Astrocyte (in vitro differentiated cells and primary cell): ENCODE results near the gene KLK13. TPM values are rescaled to one million over a fixed set of nuclear protein-coding genes. Genes with fewer than 3 reads are reported as not detected.

Experiments
- DNase-seq: peaks from one replicate; pipeline ENCODE4 v3.0.0-alpha.2; 2010; ENCODE audit warnings: low read depth
- FAIRE-seq: peaks from 2 replicates; lab custom pipeline; 2011; peaks lifted over from hg19 to GRCh38; lab: Jason Lieb, UNC
- H2AFZ ChIP-seq: 2 replicates; pipeline ENCODE4 v1.6.0; 2012; ENCODE audit warnings: low read depth, low read length, inconsistent platforms
- H3K27ac ChIP-seq: 2 replicates; pipeline ENCODE4 v1.5.1; 2011; ENCODE audit warnings: low read depth, low read length, inconsistent platforms
- H3K27me3 ChIP-seq: 2 replicates; pipeline ENCODE4 v1.6.0; 2011; ENCODE audit warnings: low read length, inconsistent platforms; ENCODE audit not compliant: insufficient read depth
- H3K36me3 ChIP-seq: 2 replicates; pipeline ENCODE4 v1.5.1; 2011; ENCODE audit warnings: low read length, inconsistent platforms; ENCODE audit not compliant: insufficient read depth
- H3K4me1 ChIP-seq: 2 replicates; pipeline ENCODE4 v1.5.1; 2011; ENCODE audit warnings: low read length, inconsistent platforms; ENCODE audit not compliant: insufficient read depth
- H3K4me2 ChIP-seq: 2 replicates; pipeline ENCODE4 v1.6.0; 2012; ENCODE audit warnings: low read length, inconsistent platforms
- H3K4me3 ChIP-seq: 2 replicates; pipeline ENCODE4 v1.5.1; 2011; ENCODE audit warnings: low read depth, mild to moderate bottlenecking, low read length, inconsistent platforms; ENCODE audit not compliant: insufficient read depth
- H3K79me2 ChIP-seq: 2 replicates; pipeline ENCODE4 v1.6.0; 2012; ENCODE audit warnings: mild to moderate bottlenecking, low read length, inconsistent platforms; ENCODE audit not compliant: insufficient read depth
- H3K9ac ChIP-seq: 2 replicates; pipeline ENCODE4 v1.6.0; 2012; ENCODE audit warnings: mild to moderate bottlenecking, low read length, inconsistent platforms
- H3K9me3 ChIP-seq: 2 replicates; pipeline ENCODE4 v1.5.1; 2012; ENCODE audit warnings: low read depth, mild to moderate bottlenecking, low read length, inconsistent platforms; ENCODE audit not compliant: insufficient read depth
- H4K20me1 ChIP-seq: 2 replicates; pipeline ENCODE4 v1.6.0; 2012; ENCODE audit warnings: low read length, inconsistent platforms; ENCODE audit not compliant: insufficient read depth
- H3K27ac Mint-ChIP-seq: one replicate; pipeline ENCODE4 v1.8.0; 2021; ENCODE audit warnings: mild to moderate bottlenecking, mixed read lengths; ENCODE audit not compliant: unreplicated experiment
- H3K27me3 Mint-ChIP-seq: one replicate; pipeline ENCODE4 v1.8.0; 2021; ENCODE audit warnings: low read depth, mixed read lengths; ENCODE audit not compliant: unreplicated experiment
- H3K36me3 Mint-ChIP-seq: one replicate; pipeline ENCODE4 v1.8.0; 2021; ENCODE audit warnings: low read depth, mixed read lengths; ENCODE audit not compliant: unreplicated experiment
- H3K4me1 Mint-ChIP-seq: one replicate; pipeline ENCODE4 v1.8.0; 2021; ENCODE audit warnings: low read depth, mixed read lengths; ENCODE audit not compliant: unreplicated experiment
- H3K4me3 Mint-ChIP-seq: one replicate; pipeline ENCODE4 v1.8.0; 2021; ENCODE audit warnings: mild to moderate bottlenecking, moderate library complexity, mixed read lengths; ENCODE audit not compliant: unreplicated experiment
- H3K9me3 Mint-ChIP-seq: one replicate; pipeline ENCODE4 v1.8.0; 2021; ENCODE audit warnings: mild to moderate bottlenecking, mixed read lengths; ENCODE audit not compliant: unreplicated experiment
- EZH2 ChIP-seq: IDR thresholded peaks from 2 replicates; pipeline ENCODE4 v1.6.1; 2012; ENCODE audit warnings: mild to moderate bottlenecking, low read length, inconsistent platforms; ENCODE audit not compliant: insufficient read depth
- total RNA-seq: library from RNA; stranded (reverse); gene quantifications from 2 replicates; pipeline ENCODE4 v1.2.1, GENCODE V29; 2021
- TF ChIP-seq, protein P1 (sequence below): IDR thresholded peaks from 2 replicates; pipeline ENCODE4 v1.5.1; 2011; ENCODE audit warnings: low read depth, mild to moderate bottlenecking, inconsistent platforms, low read length, moderate library complexity; ENCODE audit not compliant: insufficient read depth

KLK13 gene
- total RNA-seq, 1 donor from 2014 or later: 0.32 TPM

- no peaks in the 10 kb centered on the region for H3K36me3 ChIP-seq
- no peaks in the 10 kb centered on the region for H3K27me3 ChIP-seq
- H3K9ac ChIP-seq: no peak overlapping the region
- no peaks in the 10 kb centered on the region for H4K20me1 ChIP-seq
- TF ChIP-seq EZH2: no peak
- TF ChIP-seq, protein P1, sequence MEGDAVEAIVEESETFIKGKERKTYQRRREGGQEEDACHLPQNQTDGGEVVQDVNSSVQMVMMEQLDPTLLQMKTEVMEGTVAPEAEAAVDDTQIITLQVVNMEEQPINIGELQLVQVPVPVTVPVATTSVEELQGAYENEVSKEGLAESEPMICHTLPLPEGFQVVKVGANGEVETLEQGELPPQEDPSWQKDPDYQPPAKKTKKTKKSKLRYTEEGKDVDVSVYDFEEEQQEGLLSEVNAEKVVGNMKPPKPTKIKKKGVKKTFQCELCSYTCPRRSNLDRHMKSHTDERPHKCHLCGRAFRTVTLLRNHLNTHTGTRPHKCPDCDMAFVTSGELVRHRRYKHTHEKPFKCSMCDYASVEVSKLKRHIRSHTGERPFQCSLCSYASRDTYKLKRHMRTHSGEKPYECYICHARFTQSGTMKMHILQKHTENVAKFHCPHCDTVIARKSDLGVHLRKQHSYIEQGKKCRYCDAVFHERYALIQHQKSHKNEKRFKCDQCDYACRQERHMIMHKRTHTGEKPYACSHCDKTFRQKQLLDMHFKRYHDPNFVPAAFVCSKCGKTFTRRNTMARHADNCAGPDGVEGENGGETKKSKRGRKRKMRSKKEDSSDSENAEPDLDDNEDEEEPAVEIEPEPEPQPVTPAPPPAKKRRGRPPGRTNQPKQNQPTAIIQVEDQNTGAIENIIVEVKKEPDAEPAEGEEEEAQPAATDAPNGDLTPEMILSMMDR: no peak
- H3K27ac ChIP-seq: no peak overlapping the region
- Mint-ChIP-seq H3K36me3 (no peaks in the 10 kb centered on the region), H3K4me1 (peaks cover 3% of the 10 kb centered on the region), H3K4me3 (no peak overlapping the region), H3K9me3 (peaks cover 2% of the 10 kb centered on the region), H3K27me3 (peaks cover 50% of the 10 kb centered on the region), H3K27ac (no peak overlapping the region)
- H3K4me2 ChIP-seq: no peak overlapping the region
- H3K79me2 ChIP-seq: no peaks in the 10 kb centered on the region
- H3K4me1 ChIP-seq: no peaks in the 10 kb centered on the region
- FAIRE-seq (no peak), DNase-seq (no peak)
- H3K4me3 ChIP-seq: no peak overlapping the region
- H3K9me3 ChIP-seq: peaks cover 2% of the 10 kb centered on the region
- no peak overlapping the region for H2AFZ ChIP-seq
Measured at GRCh38 chr19:51009061-51009891, 55.6 kb downstream of the KLK13 start.

GRCh38 chr19:51007488-51007887 is 57.4 kb downstream of the KLK13 start:
- no peak for FAIRE-seq

More at GRCh38 chr19:51007488-51007887, 57.4 kb downstream of the KLK13 start:
- Histone ChIP-seq H2AFZ (no peak overlapping the region), H3K9ac (no peak overlapping the region), H3K27me3 (no peaks in the 10 kb centered on the region), H3K27ac (no peak overlapping the region), H3K4me2 (no peak overlapping the region), H3K4me3 (no peak overlapping the region), H3K9me3 (peaks cover 2% of the 10 kb centered on the region), H3K79me2 (no peaks in the 10 kb centered on the region), H3K4me1 (no peaks in the 10 kb centered on the region), H3K36me3 (no peaks in the 10 kb centered on the region), H4K20me1 (no peaks in the 10 kb centered on the region)
- Mint-ChIP-seq H3K27ac (no peak overlapping the region), H3K9me3 (peaks cover 1% of the 10 kb centered on the region), H3K4me3 (no peak overlapping the region), H3K4me1 (peaks cover 3% of the 10 kb centered on the region), H3K27me3 (peaks cover 43% of the 10 kb centered on the region), H3K36me3 (no peaks in the 10 kb centered on the region)
- DNase-seq: no peak
- TF ChIP-seq, protein P1: no peak
- TF ChIP-seq EZH2: no peak
